Keratinocyte (primary cell): Measurements from ENCODE around the gene PIR.

Experiments
- EZH2 ChIP-seq: IDR thresholded peaks from one replicate; pipeline ENCODE4 v1.6.1; 2012; ENCODE audit warnings: inconsistent platforms, mild to moderate bottlenecking, low read length, moderate library complexity
- TF ChIP-seq, protein P1 (sequence below), 3 experiments: IDR thresholded peaks in 1 of 3; conservative IDR thresholded peaks in 1 of 3; optimal IDR thresholded peaks in 1 of 3; 2 replicates in 2 of 3; 3 replicates in 1 of 3; pipeline versions ENCODE3 to v1.5.1; 2011; ENCODE audit warnings: low read length in 3 of 3, mild to moderate bottlenecking in 3 of 3, moderate library complexity in 2 of 3, control low read depth in 1 of 3, inconsistent platforms in 1 of 3; ENCODE audit not compliant: insufficient read depth in 2 of 3; ENCODE audit errors: extremely low read depth in 1 of 3

DNA sequence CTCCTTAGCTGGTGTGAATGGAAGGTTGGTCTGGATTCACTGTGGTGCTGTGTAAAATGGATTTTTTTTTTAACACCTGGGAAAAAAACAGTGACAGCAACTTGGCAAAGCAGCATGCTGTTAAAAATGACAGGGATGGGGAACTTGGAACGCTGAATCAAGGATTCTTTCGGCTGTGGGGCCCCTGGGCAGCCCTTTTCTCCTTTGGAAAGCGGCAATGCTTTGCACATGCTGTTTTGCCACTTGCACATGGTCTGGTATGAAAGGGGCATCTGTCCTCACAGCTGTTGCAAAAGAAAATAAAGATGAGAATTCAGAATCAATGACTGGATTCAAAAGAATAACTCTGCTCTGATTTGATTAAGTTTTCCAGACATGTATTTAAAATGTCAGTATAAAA lies 147.2 kb downstream of the PIR start:
- TF ChIP-seq, protein P1, sequence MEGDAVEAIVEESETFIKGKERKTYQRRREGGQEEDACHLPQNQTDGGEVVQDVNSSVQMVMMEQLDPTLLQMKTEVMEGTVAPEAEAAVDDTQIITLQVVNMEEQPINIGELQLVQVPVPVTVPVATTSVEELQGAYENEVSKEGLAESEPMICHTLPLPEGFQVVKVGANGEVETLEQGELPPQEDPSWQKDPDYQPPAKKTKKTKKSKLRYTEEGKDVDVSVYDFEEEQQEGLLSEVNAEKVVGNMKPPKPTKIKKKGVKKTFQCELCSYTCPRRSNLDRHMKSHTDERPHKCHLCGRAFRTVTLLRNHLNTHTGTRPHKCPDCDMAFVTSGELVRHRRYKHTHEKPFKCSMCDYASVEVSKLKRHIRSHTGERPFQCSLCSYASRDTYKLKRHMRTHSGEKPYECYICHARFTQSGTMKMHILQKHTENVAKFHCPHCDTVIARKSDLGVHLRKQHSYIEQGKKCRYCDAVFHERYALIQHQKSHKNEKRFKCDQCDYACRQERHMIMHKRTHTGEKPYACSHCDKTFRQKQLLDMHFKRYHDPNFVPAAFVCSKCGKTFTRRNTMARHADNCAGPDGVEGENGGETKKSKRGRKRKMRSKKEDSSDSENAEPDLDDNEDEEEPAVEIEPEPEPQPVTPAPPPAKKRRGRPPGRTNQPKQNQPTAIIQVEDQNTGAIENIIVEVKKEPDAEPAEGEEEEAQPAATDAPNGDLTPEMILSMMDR (optimal IDR thresholded peaks at IDR 0.05 in 1 of 3, IDR thresholded peaks at IDR 0.05 in 1 of 3, conservative IDR thresholded peaks at IDR 0.05 in 1 of 3; ENCODE audit: extremely low read depth in 1 of 3, insufficient read depth in 2 of 3, low read length in 3 of 3): no peak
- no peak for TF ChIP-seq EZH2
